H9 (cell line): ENCODE measurements around the gene DBNL. TPM values are rescaled to one million over a fixed set of nuclear protein-coding genes. Genes with fewer than 3 reads are reported as not detected.

ENCODE experiments used
- DNase-seq: peaks from one replicate; pipeline ENCODE4 v3.0.0-alpha.2; 2017
- H2AFZ ChIP-seq: one replicate; pipeline ENCODE4 v1.6.1; 2013; ENCODE audit warnings: mild to moderate bottlenecking, low read length, control low read depth, moderate library complexity
- H2AK5ac ChIP-seq: 2 replicates; pipeline ENCODE4 v1.6.1; 2013; ENCODE audit warnings: low read length, control low read depth, mixed read lengths; ENCODE audit not compliant: insufficient read length
- H2BK120ac ChIP-seq: one replicate; pipeline ENCODE4 v1.6.1; 2013; ENCODE audit warnings: low read depth, mild to moderate bottlenecking, low read length, control low read depth, inconsistent platforms; ENCODE audit not compliant: poor library complexity, severe bottlenecking
- H2BK12ac ChIP-seq: 2 replicates; pipeline ENCODE4 v1.6.1; 2013; ENCODE audit warnings: low read length, control low read depth, mixed read lengths, low read depth; ENCODE audit not compliant: insufficient read length
- H2BK15ac ChIP-seq: 2 replicates; pipeline ENCODE4 v1.6.1; 2013; ENCODE audit warnings: low read depth, low read length, control low read depth
- H2BK20ac ChIP-seq: one replicate; pipeline ENCODE4 v1.6.1; 2013; ENCODE audit warnings: low read depth, mild to moderate bottlenecking, low read length, control low read depth, inconsistent platforms; ENCODE audit not compliant: poor library complexity, severe bottlenecking
- H2BK5ac ChIP-seq: 2 replicates; pipeline ENCODE4 v1.6.1; 2013; ENCODE audit warnings: low read length, control low read depth, mixed read lengths; ENCODE audit not compliant: insufficient read length
- H3K14ac ChIP-seq: 2 replicates; pipeline ENCODE4 v1.6.1; 2013; ENCODE audit warnings: low read length, control low read depth; ENCODE audit not compliant: insufficient read depth
- H3K18ac ChIP-seq: 2 replicates; pipeline ENCODE4 v1.6.1; 2013; ENCODE audit warnings: low read depth, mild to moderate bottlenecking, mixed read lengths, low read length, control low read depth; ENCODE audit not compliant: insufficient read length
- H3K23ac ChIP-seq: 2 replicates; pipeline ENCODE4 v1.6.1; 2013; ENCODE audit warnings: low read length, control low read depth, mixed read lengths, low read depth; ENCODE audit not compliant: insufficient read length
- H3K23me2 ChIP-seq: 2 replicates; pipeline ENCODE4 v1.6.1; 2013; ENCODE audit warnings: low read depth, mild to moderate bottlenecking, mixed read lengths, low read length, control low read depth; ENCODE audit not compliant: insufficient read length, poor library complexity, severe bottlenecking
- H3K27ac ChIP-seq: 2 replicates; pipeline ENCODE4 v1.5.1; 2013; ENCODE audit warnings: low read length, control low read depth, mixed read lengths, low read depth; ENCODE audit not compliant: insufficient read length
- H3K27me3 ChIP-seq: 2 replicates; pipeline ENCODE4 v1.6.1; 2013; ENCODE audit warnings: low read length, control low read depth, inconsistent platforms; ENCODE audit not compliant: insufficient read depth
- H3K4ac ChIP-seq: 2 replicates; pipeline ENCODE4 v1.6.1; 2013; ENCODE audit warnings: low read depth, mild to moderate bottlenecking, control low read depth, inconsistent platforms, low read length, moderate library complexity
- H3K4me1 ChIP-seq: 2 replicates; pipeline ENCODE4 v1.6.1; 2013; ENCODE audit warnings: low read length, control low read depth, inconsistent platforms; ENCODE audit not compliant: insufficient read depth
- H3K4me2 ChIP-seq: 2 replicates; pipeline ENCODE4 v1.6.1; 2013; ENCODE audit warnings: low read length, control low read depth, mixed read lengths; ENCODE audit not compliant: insufficient read length, insufficient read depth
- H3K56ac ChIP-seq: 2 replicates; pipeline ENCODE4 v1.6.1; 2013; ENCODE audit warnings: low read depth, mild to moderate bottlenecking, mixed read lengths, low read length, control low read depth; ENCODE audit not compliant: insufficient read length
- H3K79me1 ChIP-seq: 2 replicates; pipeline ENCODE4 v1.6.1; 2013; ENCODE audit warnings: low read depth, mild to moderate bottlenecking, moderate library complexity, low read length, control low read depth, inconsistent platforms; ENCODE audit not compliant: insufficient read depth, poor library complexity, severe bottlenecking
- H3K79me2 ChIP-seq: 2 replicates; pipeline ENCODE4 v1.6.1; 2013; ENCODE audit warnings: low read length, control low read depth, inconsistent platforms; ENCODE audit not compliant: insufficient read depth
- H3K9ac ChIP-seq: 2 replicates; pipeline ENCODE4 v1.6.1; 2013; ENCODE audit warnings: low read length, control low read depth, mixed read lengths; ENCODE audit not compliant: insufficient read length; ENCODE audit errors: extremely low read depth
- H3K9me3 ChIP-seq: one replicate; pipeline ENCODE4 v1.6.1; 2013; ENCODE audit warnings: low read depth, low read length, inconsistent platforms; ENCODE audit not compliant: control insufficient read depth
- H3T11ph ChIP-seq: one replicate; pipeline ENCODE4 v1.6.1; 2013; ENCODE audit warnings: mild to moderate bottlenecking, low read length, control low read depth, inconsistent platforms
- H4K20me1 ChIP-seq: one replicate; pipeline ENCODE4 v1.6.1; 2013; ENCODE audit not compliant: control insufficient read depth, insufficient read length, insufficient read depth
- H4K5ac ChIP-seq: 2 replicates; pipeline ENCODE4 v1.6.1; 2013; ENCODE audit warnings: low read depth, mild to moderate bottlenecking, mixed read lengths, low read length, control low read depth; ENCODE audit not compliant: insufficient read length
- H4K8ac ChIP-seq: replicated peaks from 2 replicates; pipeline ENCODE4 v1.6.1; 2013; ENCODE audit warnings: low read length, control low read depth, mixed read lengths, low read depth; ENCODE audit not compliant: insufficient read length
- H4K91ac ChIP-seq: 2 replicates; pipeline ENCODE4 v1.6.1; 2013; ENCODE audit warnings: low read depth, mild to moderate bottlenecking, moderate library complexity, mixed read lengths, low read length, control low read depth; ENCODE audit not compliant: insufficient read length
- H3K27ac Mint-ChIP-seq, 3 experiments: 2 replicates in 2 of 3; 3 replicates in 1 of 3; pipeline ENCODE4 v1.8.0; 2020 to 2021; ENCODE audit warnings: mixed read lengths in 3 of 3, mild to moderate bottlenecking in 1 of 3, moderate library complexity in 1 of 3
- H3K27me3 Mint-ChIP-seq: 2 replicates; pipeline ENCODE4 v1.8.0; 2021; ENCODE audit warnings: low read depth, mild to moderate bottlenecking, moderate library complexity, mixed read lengths
- H3K36me3 Mint-ChIP-seq, 3 experiments: 2 replicates in 2 of 3; 3 replicates in 1 of 3; pipeline ENCODE4 v1.8.0; 2020 to 2021; ENCODE audit warnings: low read depth in 3 of 3, mixed read lengths in 3 of 3; ENCODE audit not compliant: insufficient read depth in 1 of 3
- H3K4me1 Mint-ChIP-seq, 2 experiments: 2 replicates each; pipeline ENCODE4 v1.8.0; 2020; ENCODE audit warnings: mixed read lengths in 2 of 2
- H3K4me3 Mint-ChIP-seq, 2 experiments: 2 replicates in 1 of 2; 3 replicates in 1 of 2; pipeline ENCODE4 v1.8.0; 2020 to 2021; ENCODE audit warnings: mild to moderate bottlenecking in 2 of 2, mixed read lengths in 2 of 2, moderate library complexity in 1 of 2
- H3K9me3 Mint-ChIP-seq, 2 experiments: 2 replicates in 1 of 2; 3 replicates in 1 of 2; pipeline ENCODE4 v1.8.0; 2020; ENCODE audit warnings: mild to moderate bottlenecking in 2 of 2, mixed read lengths in 2 of 2, moderate library complexity in 1 of 2
- WGBS: extraction: QIAGEN DNeasy Blood & Tissue Kit; methylation state at CpG from one replicate; pipeline ENCODE4 v1.1.7; 2013; ENCODE audit warnings: missing lambda C conversion rate, low lambda C conversion rate, mixed read lengths; ENCODE audit not compliant: insufficient read length; ENCODE audit errors: extremely low coverage; 5-methylcytosine and 5-hydroxymethylcytosine counted together
- total RNA-seq: library from RNA; stranded (reverse); gene quantifications from 2 replicates; pipeline ENCODE4 v1.2.1, GENCODE V29; 2021
- TF ChIP-seq, protein P1 (sequence below): fragments of 200-600 bp; sonication (generic); conservative IDR thresholded peaks from 3 replicates; pipeline ENCODE4 v1.8.0; 2021; ENCODE audit warnings: antibody characterized with exemption, mild to moderate bottlenecking

DBNL gene
- total RNA-seq, 1 experiment from 2014 or later: 51.3 TPM

DNA sequence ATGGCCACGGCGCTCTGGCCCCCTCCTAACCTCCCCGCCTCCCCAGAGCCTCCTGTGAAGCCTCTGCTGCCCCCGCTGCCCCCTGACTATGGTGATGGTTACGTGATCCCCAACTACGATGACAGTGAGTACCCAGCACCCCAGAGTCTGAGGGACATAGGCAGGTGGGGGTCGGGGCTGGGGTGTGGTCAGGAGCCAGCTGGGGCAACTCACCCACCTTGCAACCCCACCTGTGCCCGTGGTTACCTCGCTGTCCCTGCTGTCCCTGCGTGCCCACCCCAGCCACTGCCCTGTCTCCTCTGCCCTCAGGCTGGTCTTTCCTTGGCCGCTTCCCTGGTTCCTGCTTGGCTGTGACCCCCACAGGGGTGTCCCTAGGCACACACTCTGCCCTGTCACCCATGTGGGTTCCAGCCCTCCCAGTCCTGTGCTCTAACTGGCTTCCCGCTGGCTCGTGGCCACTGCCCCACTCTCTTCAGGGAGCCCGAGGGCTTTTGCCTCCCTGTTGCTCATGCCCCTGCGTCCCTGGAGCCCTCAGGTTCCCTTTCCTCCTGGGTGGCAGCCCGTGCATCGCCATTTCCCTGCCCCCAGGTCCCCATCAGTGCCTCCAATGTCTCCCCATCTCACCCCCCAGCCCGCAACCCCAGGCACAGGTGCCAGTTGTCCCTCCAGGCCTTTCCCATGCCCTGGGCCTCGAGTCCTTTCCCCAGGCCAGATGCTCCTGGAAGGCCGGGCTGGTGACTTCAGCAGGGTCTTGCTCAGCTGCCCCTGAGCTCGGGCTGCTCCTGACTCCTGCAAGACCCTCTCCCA lies 63.7 kb downstream of the DBNL start:
- H3K4me1 Mint-ChIP-seq: peaks cover 11 to 18% of the 10 kb centered on the region in 2 experiments
- Histone ChIP-seq H2AK5ac (no peak overlapping the region), H3K27me3 (no peaks in the 10 kb centered on the region; the same call in 1 of the 2 replicates), H3T11ph (no peak overlapping the region), H4K5ac (no peak overlapping the region), H2BK5ac (no peak overlapping the region), H3K4ac (no peak overlapping the region), H3K18ac (no peak overlapping the region), H3K56ac (no peak overlapping the region), H3K27ac (no peak overlapping the region), H3K9me3 (no peaks in the 10 kb centered on the region), H3K23me2 (peaks cover 10% of the 10 kb centered on the region), H3K14ac (no peak overlapping the region), H3K4me1 (no peaks in the 10 kb centered on the region; the same call in 1 of the 2 replicates), H3K9ac (no peak overlapping the region), H4K8ac (no peak overlapping the region), H3K79me2 (no peaks in the 10 kb centered on the region), H3K79me1 (no peaks in the 10 kb centered on the region), H4K91ac (no peak overlapping the region), H3K23ac (no peak overlapping the region), H2BK120ac (no peak overlapping the region), H2AFZ (no peak overlapping the region), H2BK12ac (no peak overlapping the region), H2BK15ac (no peak overlapping the region), H3K4me2 (no peak overlapping the region), H2BK20ac (no peak overlapping the region), H4K20me1 (no peaks in the 10 kb centered on the region)
- no peak overlapping the region for H3K4me3 Mint-ChIP-seq
- H3K36me3 Mint-ChIP-seq: peaks cover 2 to 20% (median 18%) of the 10 kb centered on the region in 3 experiments
- peaks cover 16% of the 10 kb centered on the region for H3K27me3 Mint-ChIP-seq
- no CpG with 5 or more reads among the region's 21 CpGs for whole genome bisulfite sequencing
- TF ChIP-seq, protein P1, sequence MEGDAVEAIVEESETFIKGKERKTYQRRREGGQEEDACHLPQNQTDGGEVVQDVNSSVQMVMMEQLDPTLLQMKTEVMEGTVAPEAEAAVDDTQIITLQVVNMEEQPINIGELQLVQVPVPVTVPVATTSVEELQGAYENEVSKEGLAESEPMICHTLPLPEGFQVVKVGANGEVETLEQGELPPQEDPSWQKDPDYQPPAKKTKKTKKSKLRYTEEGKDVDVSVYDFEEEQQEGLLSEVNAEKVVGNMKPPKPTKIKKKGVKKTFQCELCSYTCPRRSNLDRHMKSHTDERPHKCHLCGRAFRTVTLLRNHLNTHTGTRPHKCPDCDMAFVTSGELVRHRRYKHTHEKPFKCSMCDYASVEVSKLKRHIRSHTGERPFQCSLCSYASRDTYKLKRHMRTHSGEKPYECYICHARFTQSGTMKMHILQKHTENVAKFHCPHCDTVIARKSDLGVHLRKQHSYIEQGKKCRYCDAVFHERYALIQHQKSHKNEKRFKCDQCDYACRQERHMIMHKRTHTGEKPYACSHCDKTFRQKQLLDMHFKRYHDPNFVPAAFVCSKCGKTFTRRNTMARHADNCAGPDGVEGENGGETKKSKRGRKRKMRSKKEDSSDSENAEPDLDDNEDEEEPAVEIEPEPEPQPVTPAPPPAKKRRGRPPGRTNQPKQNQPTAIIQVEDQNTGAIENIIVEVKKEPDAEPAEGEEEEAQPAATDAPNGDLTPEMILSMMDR: no peak
- no peak for DNase-seq
- no peak overlapping the region for H3K27ac Mint-ChIP-seq
- H3K9me3 Mint-ChIP-seq: no peaks in the 10 kb centered on the region
